GM18519 (cell line): ENCODE results near the gene ANKRD22.
A peak's percentile ranks its signal among the peaks of the same experiment; 100 is the strongest.
"Not testable (repeated sequence)": the region's sequence is repeated elsewhere in the genome, so short reads cannot be mapped to it uniquely, and the experiment has no call there.

ENCODE experiments used
- ATAC-seq: cut with Tn5 transposase; IDR thresholded peaks from one replicate; pipeline ENCODE4 v1.9.1; 2021; ENCODE audit warnings: mild to moderate bottlenecking, moderate library complexity; ENCODE audit not compliant: unreplicated experiment, low FRiP score

Gene ANKRD22

GRCh38 chr10:88851706-88852105, at the start of gene ANKRD22:
TSS of gene ANKRD22 (minus strand) at chr10:88851844. CDS start at chr10:88851607, 237 bp downstream.
- ATAC-seq = no peak

- no peak for ATAC-seq
These were observed 48.2 kb upstream of the ANKRD22 start for GRCh38 chr10:88899886-88900285.

- ATAC-seq = no peak
These were observed 47.1 kb upstream of the ANKRD22 start for GRCh38 chr10:88898727-88899126.

GRCh38 chr10:88896994-88897853, 45.6 kb upstream of the ANKRD22 start:
- no peak for ATAC-seq

- no peak for ATAC-seq
These were observed 44.8 kb upstream of the ANKRD22 start for GRCh38 chr10:88896372-88896993.

GRCh38 chr10:88895250-88895649, 43.6 kb upstream of the ANKRD22 start:
- no peak for ATAC-seq

GRCh38 chr10:88893611-88894010, 42.0 kb upstream of the ANKRD22 start:
- no peak for ATAC-seq

- no peak for ATAC-seq
These were observed 40.8 kb upstream of the ANKRD22 start for GRCh38 chr10:88892222-88892967.

- ATAC-seq = no peak
These were observed 39.2 kb upstream of the ANKRD22 start for GRCh38 chr10:88890681-88891381.

- ATAC-seq = peak; percentile 37
These were observed 38.1 kb upstream of the ANKRD22 start for GRCh38 chr10:88889559-88890337.

- ATAC-seq = no peak
These were observed 37.3 kb upstream of the ANKRD22 start for GRCh38 chr10:88888810-88889445.

GRCh38 chr10:88886557-88886956, 34.9 kb upstream of the ANKRD22 start:
- ATAC-seq = peak; percentile 51

GRCh38 chr10:88883448-88883809, 31.8 kb upstream of the ANKRD22 start:
- ATAC-seq = no peak

GRCh38 chr10:88882646-88883447, 31.2 kb upstream of the ANKRD22 start:
- ATAC-seq = not testable (repeated sequence)

GRCh38 chr10:88881922-88882645, 30.4 kb upstream of the ANKRD22 start:
- ATAC-seq = no peak

- no peak for ATAC-seq
These were observed 29.7 kb upstream of the ANKRD22 start for GRCh38 chr10:88881320-88881719.

GRCh38 chr10:88880282-88881076, 28.8 kb upstream of the ANKRD22 start:
- ATAC-seq = peak; percentile 51
